Measurements from ENCODE around the gene STX5.

GRCh38 chr11:62831520-62832335 is at the start of gene STX5:
- TF ChIP-seq, protein P1, sequence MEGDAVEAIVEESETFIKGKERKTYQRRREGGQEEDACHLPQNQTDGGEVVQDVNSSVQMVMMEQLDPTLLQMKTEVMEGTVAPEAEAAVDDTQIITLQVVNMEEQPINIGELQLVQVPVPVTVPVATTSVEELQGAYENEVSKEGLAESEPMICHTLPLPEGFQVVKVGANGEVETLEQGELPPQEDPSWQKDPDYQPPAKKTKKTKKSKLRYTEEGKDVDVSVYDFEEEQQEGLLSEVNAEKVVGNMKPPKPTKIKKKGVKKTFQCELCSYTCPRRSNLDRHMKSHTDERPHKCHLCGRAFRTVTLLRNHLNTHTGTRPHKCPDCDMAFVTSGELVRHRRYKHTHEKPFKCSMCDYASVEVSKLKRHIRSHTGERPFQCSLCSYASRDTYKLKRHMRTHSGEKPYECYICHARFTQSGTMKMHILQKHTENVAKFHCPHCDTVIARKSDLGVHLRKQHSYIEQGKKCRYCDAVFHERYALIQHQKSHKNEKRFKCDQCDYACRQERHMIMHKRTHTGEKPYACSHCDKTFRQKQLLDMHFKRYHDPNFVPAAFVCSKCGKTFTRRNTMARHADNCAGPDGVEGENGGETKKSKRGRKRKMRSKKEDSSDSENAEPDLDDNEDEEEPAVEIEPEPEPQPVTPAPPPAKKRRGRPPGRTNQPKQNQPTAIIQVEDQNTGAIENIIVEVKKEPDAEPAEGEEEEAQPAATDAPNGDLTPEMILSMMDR (IDR thresholded peaks at IDR 0.05 in 2 of 3, conservative IDR thresholded peaks at IDR 0.05 in 1 of 3; ENCODE audit: control insufficient read depth in 2 of 3, extremely low read depth in 1 of 3, insufficient read depth in 1 of 3, low read depth in 3 of 3, low read length in 3 of 3): no peak
- TF ChIP-seq TARDBP (IDR thresholded peaks at IDR 0.05; ENCODE audit: borderline replicate concordance) (no peak), POLR2A (IDR thresholded peaks at IDR 0.05; ENCODE audit: low read depth, low read length) (peak; percentile 88), MTA2 (IDR thresholded peaks at IDR 0.05; ENCODE audit: low read depth) (no peak), ZNF207 (IDR thresholded peaks at IDR 0.05; ENCODE audit: borderline replicate concordance) (no peak; the same call in 1 of the 2 replicates), WRNIP1 (IDR thresholded peaks at IDR 0.05; ENCODE audit: borderline replicate concordance, low read depth, low read length) (no peak), HDGF (IDR thresholded peaks at IDR 0.05) (peak; percentile 98), FOS (IDR thresholded peaks at IDR 0.05; ENCODE audit: borderline replicate concordance, extremely low read depth, insufficient read length) (peak; percentile 80), PRDM15 (CRISPR knock-in tag; IDR thresholded peaks at IDR 0.05) (no peak), TAF1 (IDR thresholded peaks at IDR 0.05; ENCODE audit: borderline replicate concordance, low read depth, low read length) (peak; percentile 97), CEBPB (IDR thresholded peaks at IDR 0.05; ENCODE audit: borderline replicate concordance in 1 of 2, low read depth in 2 of 2, low read length in 2 of 2) (no peak), EGR1 (IDR thresholded peaks at IDR 0.05; ENCODE audit: borderline replicate concordance in 1 of 2, low read depth in 2 of 2, low read length in 2 of 2) (no peak)
